ENCODE measurements around the gene CDH4. TPM values are rescaled to one million over a fixed set of nuclear protein-coding genes. Genes with fewer than 3 reads are reported as not detected.

CDH4 gene
- total RNA-seq, 1 donor from 2014 or later: 0.08 TPM

- no peak for ATAC-seq
- intact Hi-C loops (cut with DNase I): no loop called here
- DNase-seq (ENCODE audit: missing footprints): no peak
Measured at GRCh38 chr20:61345656-61346055, 93.6 kb downstream of the CDH4 start.

- intact Hi-C loops (cut with DNase I): no loop called here
- DNase-seq (ENCODE audit: missing footprints): no peak
- ATAC-seq: no peak
Measured at GRCh38 chr20:61346996-61347395, 94.9 kb downstream of the CDH4 start.

- no peak for DNase-seq (ENCODE audit: missing footprints)
- intact Hi-C loops (cut with DNase I): no loop called here
Measured at GRCh38 chr20:61347443-61347842, 95.4 kb downstream of the CDH4 start.

GRCh38 chr20:61349447-61350165, 97.5 kb downstream of the CDH4 start:
- no peak for DNase-seq (ENCODE audit: missing footprints)
- intact Hi-C loops (cut with DNase I): no loop called here

More at GRCh38 chr20:61347443-61347842, 95.4 kb downstream of the CDH4 start:
- ATAC-seq: no peak

GRCh38 chr20:61350500-61351250, 98.6 kb downstream of the CDH4 start:
- no peak for DNase-seq (ENCODE audit: missing footprints)
- intact Hi-C loops (cut with DNase I): no loop called here

More at GRCh38 chr20:61349447-61350165, 97.5 kb downstream of the CDH4 start:
- ATAC-seq: no peak

GRCh38 chr20:61352346-61353260, 100.5 kb downstream of the CDH4 start:
- DNase-seq (ENCODE audit: missing footprints) (no peak), ATAC-seq (no peak)
- intact Hi-C loops (cut with DNase I): no loop called here

More at GRCh38 chr20:61350500-61351250, 98.6 kb downstream of the CDH4 start:
- no peak for ATAC-seq

GRCh38 chr20:61353261-61354000, 101.4 kb downstream of the CDH4 start:
- ATAC-seq: no peak
- intact Hi-C loops (cut with DNase I): no loop called here
- no peak for DNase-seq (ENCODE audit: missing footprints)

- intact Hi-C loops (cut with DNase I): no loop called here
- DNase-seq (ENCODE audit: missing footprints) (no peak), ATAC-seq (no peak)
Measured at GRCh38 chr20:61354001-61354390, 101.9 kb downstream of the CDH4 start.

GRCh38 chr20:61354501-61354900, 102.4 kb downstream of the CDH4 start:
- intact Hi-C loops (cut with DNase I): no loop called here
- ATAC-seq (no peak), DNase-seq (ENCODE audit: missing footprints) (no peak)

- ATAC-seq (no peak), DNase-seq (ENCODE audit: missing footprints) (no peak)
- intact Hi-C loops (cut with DNase I): no loop called here
Measured at GRCh38 chr20:61354901-61355495, 102.9 kb downstream of the CDH4 start.

- no peak for DNase-seq (ENCODE audit: missing footprints)
- ATAC-seq: no peak
- intact Hi-C loops (cut with DNase I): no loop called here
Measured at GRCh38 chr20:61355585-61355984, 103.5 kb downstream of the CDH4 start.

GRCh38 chr20:61356196-61356595, 104.1 kb downstream of the CDH4 start:
- ATAC-seq: no peak
- intact Hi-C loops (cut with DNase I): no loop called here
- no peak for DNase-seq (ENCODE audit: missing footprints)

- no peak for DNase-seq (ENCODE audit: missing footprints)
- ATAC-seq: no peak
- intact Hi-C loops (cut with DNase I): no loop called here
Measured at GRCh38 chr20:61357119-61357518, 105.1 kb downstream of the CDH4 start.

- DNase-seq (ENCODE audit: missing footprints) (no peak), ATAC-seq (no peak)
- intact Hi-C loops (cut with DNase I): no loop called here
Measured at GRCh38 chr20:61359254-61359653, 107.2 kb downstream of the CDH4 start.

- no peak for ATAC-seq
Measured at GRCh38 chr20:61360296-61360695, 108.2 kb downstream of the CDH4 start.

GRCh38 chr20:61360940-61361339, 108.9 kb downstream of the CDH4 start:
- intact Hi-C loops (cut with DNase I): no loop called here
- ATAC-seq: no peak
- no peak for DNase-seq (ENCODE audit: missing footprints)

More at GRCh38 chr20:61360296-61360695, 108.2 kb downstream of the CDH4 start:
- intact Hi-C loops (cut with DNase I): no loop called here
- no peak for DNase-seq (ENCODE audit: missing footprints)

GRCh38 chr20:61361501-61361900, 109.4 kb downstream of the CDH4 start:
- intact Hi-C loops (cut with DNase I): no loop called here
- no peak for ATAC-seq

GRCh38 chr20:61364147-61364546, 112.1 kb downstream of the CDH4 start:
- ATAC-seq (no peak), DNase-seq (ENCODE audit: missing footprints) (no peak)
- intact Hi-C loops (cut with DNase I): no loop called here

More at GRCh38 chr20:61361501-61361900, 109.4 kb downstream of the CDH4 start:
- no peak for DNase-seq (ENCODE audit: missing footprints)

Measured in Right ventricle myocardium inferior (tissue), 1 donor.